Gastroesophageal sphincter (tissue), 3 donors: Measurements from ENCODE around the gene APBA2.

ENCODE experiments used
- POLR2A ChIP-seq, 2 donors: fragments of 450-650 bp; IDR thresholded peaks; one replicate each; pipeline ENCODE4 v1.6.1; 2017; ENCODE audit warnings: antibody characterized with exemption in 2 of 2, mild to moderate bottlenecking in 2 of 2, moderate library complexity in 1 of 2
- TF ChIP-seq, protein P1 (sequence below), 4 experiments: fragments of 200-600 bp in 2 of 4; fragments of 450-650 bp in 2 of 4; sonication (generic) in 1 of 4; IDR thresholded peaks; one replicate each; pipeline ENCODE4 v1.5.1; 2017 to 2019; ENCODE audit warnings: antibody characterized with exemption in 4 of 4, mild to moderate bottlenecking in 2 of 4, moderate library complexity in 2 of 4

DNA sequence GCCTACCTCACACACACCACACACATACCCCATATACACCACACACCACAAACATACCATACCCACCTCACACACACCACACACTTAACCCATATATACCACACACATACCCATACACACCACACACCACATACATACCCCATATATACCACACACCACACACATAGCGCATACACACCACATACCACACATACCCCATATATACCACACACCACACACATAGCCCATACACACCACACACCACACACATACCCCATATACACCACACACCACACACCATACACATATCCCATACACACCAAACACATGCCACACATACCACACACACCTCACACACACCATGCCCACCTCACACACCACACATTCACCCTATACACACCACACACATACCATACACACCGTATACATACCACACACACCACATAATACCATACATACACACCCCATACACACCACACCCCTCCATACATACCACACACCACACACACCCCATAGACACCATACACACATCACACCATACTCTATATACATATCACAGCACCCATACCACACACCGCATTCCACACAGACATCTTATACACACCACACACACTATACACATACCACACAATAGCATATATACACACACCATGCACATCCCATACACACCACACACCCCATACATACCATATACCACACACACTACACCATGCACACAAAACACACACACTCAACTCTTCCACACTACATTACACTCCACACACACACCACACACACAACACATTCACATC lies 29.5 kb downstream of the APBA2 start:
- no peak for TF ChIP-seq POLR2A (IDR thresholded peaks at IDR 0.05)
- TF ChIP-seq, protein P1, sequence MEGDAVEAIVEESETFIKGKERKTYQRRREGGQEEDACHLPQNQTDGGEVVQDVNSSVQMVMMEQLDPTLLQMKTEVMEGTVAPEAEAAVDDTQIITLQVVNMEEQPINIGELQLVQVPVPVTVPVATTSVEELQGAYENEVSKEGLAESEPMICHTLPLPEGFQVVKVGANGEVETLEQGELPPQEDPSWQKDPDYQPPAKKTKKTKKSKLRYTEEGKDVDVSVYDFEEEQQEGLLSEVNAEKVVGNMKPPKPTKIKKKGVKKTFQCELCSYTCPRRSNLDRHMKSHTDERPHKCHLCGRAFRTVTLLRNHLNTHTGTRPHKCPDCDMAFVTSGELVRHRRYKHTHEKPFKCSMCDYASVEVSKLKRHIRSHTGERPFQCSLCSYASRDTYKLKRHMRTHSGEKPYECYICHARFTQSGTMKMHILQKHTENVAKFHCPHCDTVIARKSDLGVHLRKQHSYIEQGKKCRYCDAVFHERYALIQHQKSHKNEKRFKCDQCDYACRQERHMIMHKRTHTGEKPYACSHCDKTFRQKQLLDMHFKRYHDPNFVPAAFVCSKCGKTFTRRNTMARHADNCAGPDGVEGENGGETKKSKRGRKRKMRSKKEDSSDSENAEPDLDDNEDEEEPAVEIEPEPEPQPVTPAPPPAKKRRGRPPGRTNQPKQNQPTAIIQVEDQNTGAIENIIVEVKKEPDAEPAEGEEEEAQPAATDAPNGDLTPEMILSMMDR (IDR thresholded peaks at IDR 0.05): no peak
